Stomach (tissue), 9 donors: ENCODE measurements around the gene KRTAP10-3. TPM values are rescaled to one million over a fixed set of nuclear protein-coding genes. Genes with fewer than 3 reads are reported as not detected.
"Not testable (repeated sequence)": the region's sequence is repeated elsewhere in the genome, so short reads cannot be mapped to it uniquely, and the experiment has no call there.

Experiments
- DNase-seq, 2 donors: peaks; one replicate each; pipeline versions ENCODE4 v3.0.0 to v3.0.0-alpha.2; 2013 to 2019
- H3K27ac ChIP-seq, 5 donors: fragments of 200-600 bp in 4 of 5; sonication (generic) in 4 of 5; one replicate each; pipeline ENCODE4 v1.5.1; 2013 to 2019; ENCODE audit warnings: mild to moderate bottlenecking in 1 of 5, moderate library complexity in 1 of 5
- H3K27me3 ChIP-seq, 3 donors: fragments of 200-600 bp; sonication (generic); one replicate each; pipeline ENCODE4 v1.5.1; 2017 to 2019; ENCODE audit warnings: mixed run types in 1 of 3
- H3K36me3 ChIP-seq, 4 donors: fragments of 200-600 bp; sonication (generic); 1 replicate in 3 of 4; 2 replicates in 1 of 4; pipeline ENCODE4 v1.5.1; 2016 to 2019
- H3K4me1 ChIP-seq, 4 donors: fragments of 200-600 bp; sonication (generic); one replicate each; pipeline ENCODE4 v1.5.1; 2016 to 2019
- H3K4me3 ChIP-seq, 4 donors: fragments of 200-600 bp; sonication (generic) in 3 of 4; one replicate each; pipeline ENCODE4 v1.5.1; 2016 to 2019; ENCODE audit warnings: mild to moderate bottlenecking in 1 of 4
- H3K9me3 ChIP-seq, 4 donors: fragments of 200-600 bp; sonication (generic); one replicate each; pipeline ENCODE4 v1.5.1; 2016 to 2019
- CTCF ChIP-seq, 7 experiments: fragments of 450-650 bp in 4 of 7; fragments of 200-600 bp in 3 of 7; sonication (generic) in 3 of 7; IDR thresholded peaks; one replicate each; pipeline ENCODE4 v1.5.1; 2016 to 2019; ENCODE audit warnings: antibody characterized with exemption in 7 of 7, control low read depth in 2 of 7, mild to moderate bottlenecking in 1 of 7
- EP300 ChIP-seq: sonication (generic); formaldehyde crosslinking; IDR thresholded peaks from one replicate; pipeline ENCODE4 v1.6.1; 2017; ENCODE audit warnings: antibody characterized with exemption
- POLR2A ChIP-seq, 4 donors: fragments of 450-650 bp; IDR thresholded peaks; one replicate each; pipeline ENCODE4 v1.6.1; 2016; ENCODE audit warnings: antibody characterized with exemption in 4 of 4, control low read depth in 2 of 4, mild to moderate bottlenecking in 1 of 4, moderate library complexity in 1 of 4
- POLR2AphosphoS5 ChIP-seq, 3 donors: sonication (generic); formaldehyde crosslinking; IDR thresholded peaks; one replicate each; pipeline ENCODE4 v1.6.1; 2016; ENCODE audit warnings: antibody characterized with exemption in 3 of 3
- WGBS, 5 donors: extraction: QIAGEN DNeasy Blood & Tissue Kit in 3 of 5; methylation state at CpG; one replicate each; pipeline versions ENCODE4 v1.1.5 to v1.1.7; 2013 to 2018; 5-methylcytosine and 5-hydroxymethylcytosine counted together
- intact Hi-C: fragments of 100-400 bp; cut with DNase I; formaldehyde crosslinking; loops from one replicate; pipeline ENCODE4 v1.15.1; 2023; ENCODE audit warnings: low total_unique reads
- polyA plus RNA-seq, 3 donors: library from polyadenylated mRNA; stranded (reverse); fragments of 200-250 nt; gene quantifications; one replicate each; pipeline ENCODE4 v1.2.3, GENCODE V29; 2013
- total RNA-seq, 5 donors: library from RNA; depleted of rRNA; stranded (reverse); fragments of >200 nt; gene quantifications; one replicate each; pipeline versions ENCODE4 v1.1.0 to v1.2.3, GENCODE V29; 2014 to 2016
- donor health status: healthy with polysubstance abuse.
- donor health status: Bipolar disorder and iron deficiency.
- donor health status: healthy.

KRTAP10-3 gene
- total and polyA plus RNA-seq, 8 donors, result not detected

- Histone ChIP-seq H3K9me3 (peaks cover 0 to 29% (median 26%) of the 10 kb centered on the region in 4 donors), H3K27ac (no peak overlapping the region), H3K4me3 (no peak overlapping the region), H3K36me3 (no peaks in the 10 kb centered on the region), H3K27me3 (peaks cover 0 to 45% (median 5%) of the 10 kb centered on the region in 3 donors), H3K4me1 (peaks cover 0 to 19% (median 10%) of the 10 kb centered on the region in 4 donors)
- intact Hi-C loops, result no loop called here
- WGBS, 5 donors, result 16 to 36% (median 19%) methylated on average over 17 to 21 of the region's 21 CpGs
- TF ChIP-seq CTCF (IDR thresholded peaks at IDR 0.05), result peak in 1 of 7 experiments; percentile 7
- TF ChIP-seq POLR2AphosphoS5 (IDR thresholded peaks at IDR 0.05), result no peak
- TF ChIP-seq EP300, result no peak
- DNase-seq, result peak; percentile 48 to 62
These were observed 16.1 kb upstream of the KRTAP10-3 start for GRCh38 chr21:44574457-44575306.

GRCh38 chr21:44573630-44574456, 15.2 kb upstream of the KRTAP10-3 start, which contains the start of gene KRTAP10-4:
Gene KRTAP10-4 (plus strand): TSS chr21:44573729. CDS start chr21:44573759, 30 bp downstream.
- H3K4me3 ChIP-seq, intact Hi-C loops, H3K36me3 ChIP-seq, DNase-seq, H3K27ac ChIP-seq: not testable (repeated sequence)
- Histone ChIP-seq H3K9me3 (peaks cover 0 to 29% (median 26%) of the 10 kb centered on the region in 4 donors), H3K27me3 (peaks cover 0 to 41% (median 5%) of the 10 kb centered on the region in 3 donors), H3K4me1 (peaks cover 0 to 19% (median 10%) of the 10 kb centered on the region in 4 donors)
- WGBS, 5 donors, result 41 to 60% (median 44%) methylated on average over 16 to 22 of the region's 25 CpGs

- WGBS, 5 donors, result 62 to 78% (median 66%) methylated on average over 15 of the region's 15 CpGs
- TF ChIP-seq POLR2AphosphoS5 (IDR thresholded peaks at IDR 0.05) (no peak), EP300 (no peak), POLR2A (IDR thresholded peaks at IDR 0.05) (no peak), CTCF (IDR thresholded peaks at IDR 0.05) (no peak)
- Histone ChIP-seq H3K27me3 (peaks cover 0 to 44% (median 5%) of the 10 kb centered on the region in 3 donors), H3K9me3 (peaks cover 0 to 29% (median 26%) of the 10 kb centered on the region in 4 donors), H3K4me3 (no peak overlapping the region), H3K4me1 (peaks cover 0 to 19% (median 10%) of the 10 kb centered on the region in 4 donors), H3K27ac (no peak overlapping the region), H3K36me3 (no peaks in the 10 kb centered on the region)
- intact Hi-C loops, result no loop called here
- no peak for DNase-seq
These were observed 14.5 kb upstream of the KRTAP10-3 start for GRCh38 chr21:44572959-44573583.

GRCh38 chr21:44571844-44572782, 13.5 kb upstream of the KRTAP10-3 start:
- peaks cover 0 to 24% (median 20%) of the 10 kb centered on the region in 4 donors for H3K9me3 ChIP-seq
- WGBS, 5 donors, result 92 to 95% (median 93%) methylated on average over 30 to 40 of the region's 40 CpGs
- peaks cover 0 to 47% (median 5%) of the 10 kb centered on the region in 3 donors for H3K27me3 ChIP-seq
- TF ChIP-seq POLR2A (IDR thresholded peaks at IDR 0.05), result no peak
- TF ChIP-seq POLR2AphosphoS5 (IDR thresholded peaks at IDR 0.05), result no peak
- TF ChIP-seq EP300, result no peak
- no peak for TF ChIP-seq CTCF (IDR thresholded peaks at IDR 0.05)
- intact Hi-C loops, result no loop called here
- no peak overlapping the region for H3K27ac ChIP-seq
- no peak for DNase-seq
- peaks cover 0 to 19% (median 10%) of the 10 kb centered on the region in 4 donors for H3K4me1 ChIP-seq
- H3K36me3 ChIP-seq, result no peaks in the 10 kb centered on the region
- no peak overlapping the region for H3K4me3 ChIP-seq
